Nasal cavity respiratory epithelium epithelial cell of viscerocranial mucosa (primary cell): ENCODE measurements around the gene ANO3. TPM values are rescaled to one million over a fixed set of nuclear protein-coding genes. Genes with fewer than 3 reads are reported as not detected.

ENCODE experiments used
- total RNA-seq: library from RNA; depleted of rRNA; stranded (reverse); fragments of >200 nt; gene quantifications from 2 replicates; pipeline ENCODE4 v1.2.3, GENCODE V29; 2014

Gene ANO3
- under 0.01 TPM in 1 of 2 replicates, not detected in the other for total RNA-seq

DNA sequence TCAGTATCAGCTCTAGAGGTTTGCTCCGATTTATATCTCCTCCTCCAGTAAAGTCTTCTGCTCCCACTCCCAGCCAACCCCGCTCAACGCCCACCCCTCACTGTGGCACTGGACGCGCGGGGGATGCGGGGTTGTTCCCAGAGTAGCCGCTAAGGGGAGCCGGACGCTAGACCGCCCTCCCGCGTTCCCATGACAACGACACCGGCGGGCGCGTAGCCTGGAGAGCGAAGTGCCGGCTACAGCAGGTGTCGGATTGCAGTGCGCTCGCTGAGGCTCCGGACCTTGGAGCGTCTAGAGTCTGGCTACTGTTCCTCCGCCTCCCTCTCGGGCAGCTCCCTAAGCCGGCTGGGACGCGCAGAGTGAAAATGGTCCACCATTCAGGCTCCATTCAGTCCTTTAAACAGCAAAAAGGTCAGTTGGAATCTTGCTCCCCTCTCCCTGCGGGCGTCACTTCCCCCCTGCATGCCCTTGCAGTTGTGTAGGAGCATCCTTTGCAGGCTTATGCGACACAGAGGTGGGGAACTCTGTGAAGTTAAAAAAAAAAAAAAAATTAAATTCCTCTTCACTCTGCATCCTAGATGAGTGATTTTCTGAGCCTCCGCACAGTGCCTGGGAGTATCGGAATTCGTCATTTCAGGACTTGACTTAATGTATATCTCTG lies at the start of gene ANO3:
Gene ANO3 (plus strand): TSS at position 220 of the 661 bp plus-strand sequence. CDS start 146 bp downstream, at position 366.

GRCh38 chr11:26571861-26572654 lies 240.1 kb downstream of the ANO3 start, which contains the start of gene MUC15:
TSS of gene MUC15 (minus strand) at chr11:26572263. CDS start at chr11:26567094, 5,169 bp downstream.

Other genes with a start within 250 kb of the ANO3 start
- gene MUC15, start 240.1 kb downstream of the ANO3 start, total RNA-seq, result 1.7 and 4.7 TPM in 2 replicates